Activated CD4-positive, alpha-beta T cell treated with anti-CD3 and anti-CD28 coated beads, Interleukin-2, amount 10 ng/mL, durations not matched to agents 24 days and 14 days (primary cell): ENCODE measurements around the gene EEF2K. TPM values are rescaled to one million over a fixed set of nuclear protein-coding genes. Genes with fewer than 3 reads are reported as not detected.
A peak's percentile ranks its signal among the peaks of the same experiment; 100 is the strongest.
"Not testable (repeated sequence)": the region's sequence is repeated elsewhere in the genome, so short reads cannot be mapped to it uniquely, and the experiment has no call there.

Experiments
- DNase-seq: peaks from one replicate; pipeline ENCODE4 v3.0.0; 2022
- H3K27ac Mint-ChIP-seq: one replicate; pipeline ENCODE4 v1.8.0; 2022; ENCODE audit warnings: mild to moderate bottlenecking, mixed read lengths
- H3K27me3 Mint-ChIP-seq: one replicate; pipeline ENCODE4 v1.8.0; 2022; ENCODE audit warnings: mixed read lengths
- H3K36me3 Mint-ChIP-seq: one replicate; pipeline ENCODE4 v1.8.0; 2022; ENCODE audit warnings: low read depth, mild to moderate bottlenecking, mixed read lengths
- H3K4me1 Mint-ChIP-seq: one replicate; pipeline ENCODE4 v1.8.0; 2021; ENCODE audit warnings: mixed read lengths
- H3K4me3 Mint-ChIP-seq: one replicate; pipeline ENCODE4 v1.8.0; 2022; ENCODE audit warnings: mild to moderate bottlenecking, moderate library complexity, mixed read lengths
- H3K9me3 Mint-ChIP-seq: one replicate; pipeline ENCODE4 v1.8.0; 2021; ENCODE audit warnings: mixed read lengths
- intact Hi-C: fragments of 100-400 bp; cut with micrococcal nuclease; formaldehyde crosslinking; loops from one replicate; pipeline ENCODE4 v1.15.1; 2023
- total RNA-seq: library from RNA; stranded (reverse); gene quantifications from 2 replicates; pipeline ENCODE4 v1.2.3, GENCODE V29; 2022

Gene EEF2K
- total RNA-seq, 1 donor from 2014 or later, result 33.9 TPM

GRCh38 chr16:22210285-22210684 lies 4.2 kb downstream of the EEF2K start:
- DNase-seq, result no peak
- peaks cover 43% of the 10 kb centered on the region for H3K36me3 Mint-ChIP-seq
- intact Hi-C loops, result no loop called here
- H3K9me3 Mint-ChIP-seq, result peaks cover 4% of the 10 kb centered on the region
- peaks cover 37% of the 10 kb centered on the region for H3K4me1 Mint-ChIP-seq
- H3K27ac Mint-ChIP-seq, result no peak overlapping the region
- no peak overlapping the region for H3K4me3 Mint-ChIP-seq
- H3K27me3 Mint-ChIP-seq, result no peaks in the 10 kb centered on the region

DNA sequence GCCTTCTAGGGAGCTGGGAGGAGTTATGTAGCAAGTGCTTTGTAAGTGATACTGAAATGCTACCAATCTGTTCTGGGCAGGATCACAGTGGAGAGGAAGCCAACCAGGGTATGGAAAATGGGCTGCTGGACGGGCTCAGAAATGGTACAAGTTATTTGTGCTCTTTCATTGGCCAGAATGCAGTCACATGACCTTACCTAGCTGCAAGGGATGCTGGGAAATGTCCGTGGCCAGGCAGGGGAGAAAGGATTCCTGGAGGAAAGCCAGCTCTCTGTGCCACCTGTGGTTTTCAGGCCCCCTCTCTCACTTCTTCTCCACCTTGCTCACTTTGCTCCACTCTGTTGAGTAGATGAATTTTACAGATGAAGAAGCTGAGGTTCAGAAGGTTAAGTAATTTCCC lies 4.8 kb downstream of the EEF2K start:
- H3K36me3 Mint-ChIP-seq, result peaks cover 44% of the 10 kb centered on the region
- no peaks in the 10 kb centered on the region for H3K27me3 Mint-ChIP-seq
- H3K9me3 Mint-ChIP-seq, result peaks cover 4% of the 10 kb centered on the region
- H3K4me1 Mint-ChIP-seq, result peaks cover 33% of the 10 kb centered on the region
- H3K4me3 Mint-ChIP-seq, result no peak overlapping the region
- H3K27ac Mint-ChIP-seq, result no peak overlapping the region
- intact Hi-C loops, result no loop called here
- DNase-seq, result peak; percentile 54

- Mint-ChIP-seq H3K4me1 (peaks cover 30% of the 10 kb centered on the region), H3K9me3 (peaks cover 4% of the 10 kb centered on the region), H3K27me3 (no peaks in the 10 kb centered on the region), H3K36me3 (peaks cover 44% of the 10 kb centered on the region), H3K27ac (no peak overlapping the region), H3K4me3 (no peak overlapping the region)
- DNase-seq, result no peak
- intact Hi-C loops, result no loop called here
Observed at GRCh38 chr16:22213236-22213635, 7.2 kb downstream of the EEF2K start.

GRCh38 chr16:22213801-22214200 lies 7.7 kb downstream of the EEF2K start:
- Mint-ChIP-seq H3K9me3 (peaks cover 4% of the 10 kb centered on the region), H3K4me1 (peaks cover 29% of the 10 kb centered on the region), H3K4me3 (no peak overlapping the region), H3K27ac (no peak overlapping the region), H3K36me3 (peaks cover 42% of the 10 kb centered on the region), H3K27me3 (no peaks in the 10 kb centered on the region)
- intact Hi-C loops, result no loop called here
- DNase-seq, result no peak

DNA sequence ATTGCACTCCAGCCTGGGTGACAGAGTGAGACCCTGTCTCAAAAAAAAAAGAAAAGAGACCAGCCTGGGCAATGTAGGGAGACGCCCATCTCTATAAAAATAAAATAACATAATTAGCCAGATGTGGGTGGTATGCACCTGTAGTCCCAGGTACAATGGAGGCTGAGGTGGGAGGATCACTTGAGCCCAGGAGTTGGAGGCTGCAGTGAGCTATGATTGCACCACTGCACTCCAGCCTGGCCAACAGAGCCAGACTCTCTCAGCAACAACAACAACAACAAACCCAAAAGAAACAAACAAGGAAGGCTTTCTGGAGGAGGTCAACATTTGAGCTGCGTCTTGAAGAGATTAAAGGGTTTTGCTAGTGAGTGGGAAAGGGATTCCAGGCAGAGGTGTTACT lies 8.3 kb downstream of the EEF2K start:
- Mint-ChIP-seq H3K4me1 (peaks cover 25% of the 10 kb centered on the region), H3K9me3 (peaks cover 4% of the 10 kb centered on the region), H3K4me3 (no peak overlapping the region), H3K27ac (no peak overlapping the region), H3K27me3 (no peaks in the 10 kb centered on the region), H3K36me3 (peaks cover 38% of the 10 kb centered on the region)
- DNase-seq, result no peak
- intact Hi-C loops, result no loop called here

DNA sequence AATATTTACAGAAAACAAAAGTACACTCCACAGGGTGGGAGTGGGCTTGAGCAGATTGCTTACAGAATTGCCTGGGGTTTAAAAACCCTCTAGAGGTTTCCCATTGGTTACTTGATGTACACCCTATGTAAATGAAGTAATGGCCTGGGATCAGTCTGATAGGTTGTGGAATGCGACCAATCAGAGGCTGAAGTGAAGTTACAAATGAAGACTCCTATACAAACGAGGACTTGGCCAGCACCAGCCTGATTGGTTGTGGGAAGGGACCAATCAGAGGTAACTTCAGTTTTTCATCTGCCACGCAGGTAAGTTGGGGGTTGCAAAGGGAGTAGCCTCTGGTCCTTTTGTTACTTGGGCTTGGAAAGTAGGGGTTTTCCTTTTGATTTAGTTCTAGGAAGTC lies 8.8 kb downstream of the EEF2K start:
- H3K4me3 Mint-ChIP-seq, result no peak overlapping the region
- DNase-seq, result no peak
- H3K27ac Mint-ChIP-seq, result no peak overlapping the region
- H3K4me1 Mint-ChIP-seq, result peaks cover 23% of the 10 kb centered on the region
- H3K27me3 Mint-ChIP-seq, result no peaks in the 10 kb centered on the region
- intact Hi-C loops, result no loop called here
- H3K36me3 Mint-ChIP-seq, result peaks cover 39% of the 10 kb centered on the region
- peaks cover 4% of the 10 kb centered on the region for H3K9me3 Mint-ChIP-seq

DNA sequence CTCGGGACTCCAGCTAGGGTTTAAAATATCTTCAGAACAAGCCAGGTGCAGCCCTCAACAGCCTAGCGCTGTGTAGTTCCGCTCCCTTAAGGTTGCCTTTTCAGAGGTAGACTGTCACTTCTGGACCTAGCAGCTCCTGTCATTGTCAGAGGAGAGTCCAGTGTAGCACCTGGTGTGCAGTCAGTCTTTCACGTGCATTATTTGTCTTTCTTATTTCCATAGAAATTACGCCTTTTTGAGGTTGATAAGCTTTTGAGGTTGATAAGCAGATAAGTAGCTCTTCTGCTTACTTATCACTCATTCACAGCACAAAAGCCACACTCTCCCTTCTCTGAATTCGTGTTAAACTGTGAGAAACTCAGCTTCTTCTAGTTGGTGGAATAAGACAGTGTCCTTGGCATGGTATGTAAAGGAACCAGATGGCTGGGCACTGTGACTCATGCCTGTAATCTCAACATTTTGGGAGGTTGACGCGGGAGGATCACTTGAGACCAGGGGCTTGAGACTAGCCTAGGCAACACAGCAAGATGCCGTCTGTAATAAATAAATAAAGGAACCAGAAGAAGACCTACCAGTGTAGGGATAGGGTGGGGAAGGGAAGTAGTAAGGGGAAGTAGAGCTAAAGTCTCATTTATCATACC lies 10.2 kb downstream of the EEF2K start:
- no peak for DNase-seq
- Mint-ChIP-seq H3K9me3 (no peaks in the 10 kb centered on the region), H3K27me3 (no peaks in the 10 kb centered on the region), H3K4me3 (no peak overlapping the region), H3K4me1 (peaks cover 23% of the 10 kb centered on the region), H3K36me3 (peaks cover 35% of the 10 kb centered on the region), H3K27ac (peak overlapping the region; percentile 2)
- intact Hi-C loops, result no loop called here

GRCh38 chr16:22216832-22217225 lies 10.8 kb downstream of the EEF2K start:
- H3K27ac Mint-ChIP-seq, H3K27me3 Mint-ChIP-seq, H3K9me3 Mint-ChIP-seq, DNase-seq, intact Hi-C loops, H3K4me3 Mint-ChIP-seq: not testable (repeated sequence)
- Mint-ChIP-seq H3K36me3 (peaks cover 34% of the 10 kb centered on the region), H3K4me1 (peaks cover 22% of the 10 kb centered on the region)

DNA sequence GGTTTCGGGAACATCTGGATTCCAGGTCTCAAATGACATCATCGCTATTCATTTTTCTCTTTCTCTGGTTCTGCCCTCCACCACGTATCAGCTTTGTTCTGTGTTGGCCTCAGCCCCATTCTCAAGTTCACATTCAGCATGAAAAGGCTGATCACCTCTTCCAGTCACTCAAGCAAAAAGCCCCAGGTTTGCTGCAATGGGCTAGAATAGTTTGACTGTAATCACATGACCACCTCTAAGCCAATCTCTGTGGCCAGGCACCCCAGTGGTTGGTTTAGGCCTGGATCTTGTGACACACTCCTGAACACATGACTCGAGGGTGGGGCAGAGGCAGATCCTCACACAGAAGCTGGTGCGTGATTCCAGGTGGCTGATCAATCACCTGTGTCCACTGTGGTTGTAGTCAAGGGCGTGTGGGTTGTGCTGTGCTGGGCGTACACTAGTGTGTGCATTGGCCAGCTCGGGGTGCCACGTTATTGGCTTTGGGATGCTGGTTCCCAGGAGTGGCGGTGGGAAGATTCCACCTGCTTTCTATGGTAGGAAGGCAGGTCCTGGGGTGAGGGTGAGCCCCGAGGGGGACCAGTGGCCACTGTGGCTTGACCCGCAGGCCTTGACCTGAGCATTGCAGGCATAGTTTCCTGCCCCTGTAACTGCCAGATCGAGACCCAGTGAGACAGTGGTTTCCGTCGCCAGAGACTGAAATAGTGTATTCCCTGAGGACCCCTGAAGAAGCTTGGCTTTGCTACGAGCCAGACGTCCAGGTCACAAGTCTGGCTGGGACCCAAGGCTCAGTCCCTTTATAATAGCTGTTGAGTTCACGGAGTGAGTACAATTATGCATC lies 12.0 kb downstream of the EEF2K start:
- Mint-ChIP-seq H3K27ac (no peak overlapping the region), H3K36me3 (peaks cover 31% of the 10 kb centered on the region), H3K9me3 (no peaks in the 10 kb centered on the region), H3K4me3 (no peak overlapping the region), H3K27me3 (no peaks in the 10 kb centered on the region), H3K4me1 (peaks cover 26% of the 10 kb centered on the region)
- intact Hi-C loops, result no loop called here
- peak; percentile 69 for DNase-seq

DNA sequence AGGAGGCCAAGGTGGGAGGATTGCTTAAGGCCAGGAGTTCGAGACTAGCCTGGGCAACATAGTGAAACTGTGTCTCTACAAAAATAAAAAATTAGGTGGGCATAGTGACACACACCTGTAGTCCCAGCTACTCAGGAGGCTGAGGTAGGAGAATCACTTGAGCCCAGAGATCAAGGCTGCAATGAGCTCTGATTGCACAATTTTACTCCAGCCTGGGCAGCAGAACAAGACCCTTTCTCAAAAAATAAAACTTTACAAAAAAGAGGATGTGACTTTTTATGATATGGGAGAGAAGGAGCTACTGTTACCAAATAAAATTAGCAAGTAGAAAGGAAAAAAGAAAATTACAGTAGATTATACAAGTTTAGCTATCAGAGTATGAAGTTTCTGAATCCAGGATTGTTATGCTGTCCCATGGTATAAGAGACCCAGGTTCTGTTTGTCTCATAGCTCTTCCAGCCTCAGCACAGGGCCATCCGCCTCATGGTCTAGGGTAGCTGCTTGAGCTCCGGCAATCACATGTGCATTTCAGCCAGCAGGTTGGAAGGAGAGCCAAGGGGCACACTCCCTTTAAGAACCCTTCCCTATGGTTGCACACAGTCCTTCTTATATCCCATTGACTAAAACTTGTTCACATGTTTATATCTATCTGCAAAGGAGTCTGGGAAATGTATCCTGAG lies 13.5 kb downstream of the EEF2K start:
- Mint-ChIP-seq H3K9me3 (no peaks in the 10 kb centered on the region), H3K36me3 (peaks cover 26% of the 10 kb centered on the region), H3K4me3 (no peak overlapping the region), H3K27ac (peak overlapping the region; percentile 13), H3K27me3 (no peaks in the 10 kb centered on the region), H3K4me1 (peaks cover 22% of the 10 kb centered on the region)
- no peak for DNase-seq
- intact Hi-C loops, result no loop called here

- Mint-ChIP-seq H3K9me3 (no peaks in the 10 kb centered on the region), H3K27me3 (no peaks in the 10 kb centered on the region), H3K4me3 (no peak overlapping the region), H3K4me1 (peaks cover 20% of the 10 kb centered on the region), H3K36me3 (peaks cover 25% of the 10 kb centered on the region), H3K27ac (no peak overlapping the region)
- no peak for DNase-seq
- intact Hi-C loops, result no loop called here
Observed at GRCh38 chr16:22220069-22220440, 14.0 kb downstream of the EEF2K start.

DNA sequence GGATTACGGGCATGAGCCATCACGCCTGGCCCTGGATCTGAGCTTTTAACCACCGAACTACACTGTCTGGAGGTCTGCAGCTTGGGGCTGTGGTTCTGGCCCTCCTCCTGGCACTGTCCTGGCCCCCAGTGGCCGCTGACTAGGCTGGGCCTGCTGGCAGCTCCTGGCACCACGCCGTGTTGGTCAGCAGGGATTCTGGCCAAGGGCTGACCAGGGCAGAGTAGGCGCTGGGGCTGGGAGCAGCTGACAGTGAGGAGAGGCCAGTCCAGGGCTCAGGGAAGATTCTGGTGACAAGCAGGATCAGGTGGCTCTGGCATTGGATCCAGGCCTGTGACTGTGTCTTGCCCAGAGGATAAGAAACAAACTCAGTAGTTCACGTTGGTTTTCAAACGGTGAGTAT lies 14.6 kb downstream of the EEF2K start:
- peaks cover 25% of the 10 kb centered on the region for H3K36me3 Mint-ChIP-seq
- no peak for DNase-seq
- intact Hi-C loops, result no loop called here
- peak overlapping the region; percentile 65 for H3K27ac Mint-ChIP-seq
- no peaks in the 10 kb centered on the region for H3K9me3 Mint-ChIP-seq
- no peak overlapping the region for H3K4me3 Mint-ChIP-seq
- H3K4me1 Mint-ChIP-seq, result peaks cover 20% of the 10 kb centered on the region
- no peaks in the 10 kb centered on the region for H3K27me3 Mint-ChIP-seq

DNA sequence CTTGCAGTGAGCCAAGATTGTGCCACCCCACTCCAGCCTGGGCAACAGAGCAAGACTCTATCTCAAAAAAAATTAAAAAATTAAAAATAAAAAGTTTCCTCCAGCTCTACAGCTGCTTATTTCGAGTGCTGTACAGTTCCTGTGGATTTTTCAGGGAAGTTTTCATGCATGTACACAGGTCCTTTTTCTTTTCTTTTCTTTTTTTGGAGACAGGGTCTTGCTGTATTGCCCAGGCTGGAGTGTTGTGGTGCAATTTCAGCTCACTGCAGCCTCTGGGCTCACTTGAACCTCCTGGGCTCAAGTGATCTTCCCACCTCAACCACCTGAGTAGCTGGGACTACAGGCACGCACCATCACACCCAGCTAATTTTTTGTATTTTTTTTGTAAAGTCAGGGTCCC lies 15.9 kb downstream of the EEF2K start:
- Mint-ChIP-seq H3K27ac (no peak overlapping the region), H3K4me3 (no peak overlapping the region), H3K4me1 (peaks cover 17% of the 10 kb centered on the region), H3K27me3 (no peaks in the 10 kb centered on the region), H3K9me3 (no peaks in the 10 kb centered on the region), H3K36me3 (peaks cover 25% of the 10 kb centered on the region)
- intact Hi-C loops, result loop anchor here (2.0 kb wide), 1 partner anchor 15 kb away; the partner anchor contains the start of gene EEF2K
- no peak for DNase-seq

DNA sequence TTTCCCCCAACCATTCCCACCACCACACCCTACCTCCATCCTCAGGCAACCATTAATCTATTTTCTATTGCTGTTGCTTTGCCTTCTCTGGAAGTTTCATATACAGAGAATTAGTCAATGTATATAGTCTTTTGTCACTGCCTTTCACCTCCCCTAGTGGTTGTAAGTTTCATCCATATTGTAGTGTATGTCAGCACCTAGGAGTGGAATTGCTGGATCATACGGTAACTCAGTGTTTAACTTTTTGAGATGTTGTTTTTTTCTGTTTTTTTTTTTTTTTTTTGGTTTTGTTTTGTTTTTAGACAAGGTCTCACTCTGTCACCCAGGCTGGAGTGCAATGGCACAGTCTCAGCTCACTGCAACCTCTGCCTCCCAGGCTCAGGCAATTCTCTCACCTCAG lies 16.9 kb downstream of the EEF2K start:
- Mint-ChIP-seq H3K27me3 (no peaks in the 10 kb centered on the region), H3K36me3 (peaks cover 22% of the 10 kb centered on the region), H3K4me3 (no peak overlapping the region), H3K9me3 (no peaks in the 10 kb centered on the region), H3K27ac (no peak overlapping the region), H3K4me1 (peaks cover 14% of the 10 kb centered on the region)
- intact Hi-C loops, result loop anchor here (2.0 kb wide), 1 partner anchor 16 kb away; the partner anchor contains the start of gene EEF2K
- DNase-seq, result no peak
